HG02970 (cell line): ENCODE results near the gene ULK1.
"Not testable (repeated sequence)": the region's sequence is repeated elsewhere in the genome, so short reads cannot be mapped to it uniquely, and the experiment has no call there.

ENCODE experiments used
- ATAC-seq: cut with Tn5 transposase; IDR thresholded peaks from one replicate; pipeline ENCODE4 v1.9.1; 2021; ENCODE audit warnings: mild to moderate bottlenecking, moderate library complexity, moderate number of reproducible peaks; ENCODE audit not compliant: unreplicated experiment, low FRiP score

Gene ULK1

DNA sequence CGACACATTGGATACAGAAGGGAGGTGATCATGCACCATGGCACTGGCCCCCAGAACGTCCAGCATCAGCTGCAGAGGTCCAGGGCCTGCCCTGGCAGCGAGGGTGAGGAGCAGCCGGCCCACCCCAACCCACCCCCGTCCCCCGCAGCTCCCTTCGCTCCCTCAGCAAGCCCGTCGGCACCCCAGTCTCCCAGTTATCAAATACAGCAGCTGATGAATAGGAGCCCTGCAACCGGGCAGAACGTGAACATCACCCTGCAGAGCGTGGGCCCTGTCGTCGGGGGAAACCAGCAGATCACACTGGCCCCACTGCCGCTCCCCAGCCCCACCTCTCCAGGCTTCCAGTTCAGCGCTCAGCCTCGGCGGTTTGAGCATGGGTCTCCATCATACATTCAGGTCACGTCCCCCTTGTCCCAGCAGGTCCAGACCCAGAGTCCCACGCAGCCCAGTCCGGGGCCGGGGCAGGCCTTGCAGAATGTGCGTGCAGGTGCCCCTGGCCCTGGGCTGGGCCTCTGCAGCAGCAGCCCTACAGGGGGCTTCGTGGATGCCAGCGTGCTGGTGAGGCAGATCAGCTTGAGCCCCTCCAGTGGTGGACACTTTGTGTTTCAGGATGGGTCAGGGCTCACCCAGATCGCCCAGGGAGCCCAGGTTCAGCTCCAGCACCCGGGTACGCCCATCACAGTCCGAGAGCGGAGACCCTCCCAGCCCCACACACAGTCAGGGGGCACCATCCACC, 66.3 kb downstream of the ULK1 start:
- ATAC-seq: not testable (repeated sequence)

DNA sequence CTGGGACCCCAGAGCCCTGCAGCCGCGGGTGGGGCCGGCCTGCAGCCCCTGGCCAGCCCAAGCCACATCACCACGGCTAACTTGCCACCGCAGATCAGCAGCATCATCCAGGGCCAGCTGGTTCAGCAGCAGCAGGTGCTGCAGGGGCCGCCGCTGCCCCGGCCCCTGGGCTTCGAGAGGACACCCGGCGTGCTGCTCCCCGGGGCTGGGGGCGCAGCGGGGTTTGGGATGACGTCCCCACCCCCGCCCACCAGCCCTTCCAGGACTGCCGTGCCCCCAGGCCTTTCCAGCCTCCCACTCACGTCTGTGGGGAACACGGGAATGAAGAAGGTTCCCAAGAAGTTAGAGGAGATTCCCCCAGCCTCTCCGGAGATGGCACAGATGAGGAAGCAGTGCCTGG, 66.9 kb downstream of the ULK1 start:
- ATAC-seq: not testable (repeated sequence)

DNA sequence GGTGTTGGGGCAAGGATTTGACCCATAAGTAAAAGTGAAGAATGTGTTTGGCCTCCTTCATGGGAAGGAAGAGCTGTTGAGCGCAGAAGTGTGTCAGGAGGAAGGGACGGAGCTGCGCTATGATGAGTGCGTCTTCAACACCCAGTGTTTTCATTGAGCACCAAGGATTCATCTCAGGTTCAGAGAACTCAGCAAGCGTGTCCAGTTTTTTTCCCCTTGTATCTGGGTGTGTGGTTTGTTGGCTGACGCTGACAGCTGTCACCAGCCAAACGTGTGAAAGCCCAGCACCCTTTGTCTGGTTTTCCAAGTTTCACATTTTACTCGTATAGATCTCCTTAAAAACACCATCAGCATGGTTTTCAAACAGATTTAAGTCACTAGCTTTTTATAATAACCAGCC, 67.6 kb downstream of the ULK1 start:
- ATAC-seq: no peak

DNA sequence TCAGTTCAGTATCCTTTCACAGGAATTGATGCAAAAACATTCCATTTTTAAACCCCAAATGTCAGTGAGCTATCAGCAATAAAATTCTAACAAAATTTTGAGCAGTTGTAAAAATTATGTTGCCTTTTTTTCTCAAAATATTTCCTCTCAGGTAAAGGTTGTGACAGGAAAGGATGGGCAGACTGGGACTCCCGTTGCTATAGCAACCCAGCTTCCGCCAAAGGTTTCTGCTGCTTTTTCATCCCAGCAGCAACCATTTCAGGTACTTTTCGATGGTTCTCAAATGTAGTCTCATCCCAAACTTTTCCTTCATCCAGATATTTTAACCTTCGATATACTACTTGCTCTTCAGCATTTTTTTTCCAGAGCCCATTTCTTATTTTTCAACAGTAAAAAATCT, 69.0 kb downstream of the ULK1 start:
- ATAC-seq: no peak

DNA sequence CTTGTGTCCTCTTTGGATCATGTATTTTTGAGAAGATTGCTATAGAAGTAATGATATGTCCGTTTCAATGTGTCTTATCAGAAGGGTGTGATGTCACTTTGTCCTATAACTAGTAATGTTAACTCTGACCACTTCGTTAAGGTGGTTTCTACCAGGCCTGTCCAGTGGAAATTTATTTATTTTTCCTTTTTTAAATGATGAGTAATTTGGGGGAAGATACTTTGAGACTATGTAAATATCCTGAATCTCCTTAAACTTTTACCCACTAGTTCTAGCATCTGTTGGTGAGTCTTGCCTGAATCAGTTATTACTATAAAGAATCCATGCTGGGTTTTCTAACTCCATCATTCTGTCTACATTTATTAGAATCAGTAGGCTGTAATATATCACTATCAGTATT, 70.7 kb downstream of the ULK1 start:
- ATAC-seq: no peak

DNA sequence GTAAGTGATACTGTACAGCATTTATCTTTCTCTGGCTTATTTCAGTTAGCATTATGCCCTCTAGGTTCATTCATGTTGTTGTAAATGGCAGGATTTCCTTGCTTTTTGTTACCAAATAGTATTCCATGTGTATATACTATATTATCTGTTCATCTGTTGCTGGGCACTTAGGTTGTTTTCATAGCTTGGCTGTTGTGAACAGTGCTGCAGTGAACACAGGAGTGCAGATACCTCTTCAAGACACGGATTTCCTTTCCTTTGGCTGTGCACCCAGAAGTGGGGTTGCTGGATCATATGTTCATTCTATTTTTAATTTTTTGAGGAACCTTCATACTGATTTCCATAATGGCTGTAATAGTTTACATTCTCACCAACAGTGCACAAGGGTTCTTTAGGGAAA, 76.8 kb downstream of the ULK1 start:
- ATAC-seq: no peak
